Activated CD8-positive, alpha-beta T cell treated with anti-CD3 and anti-CD28 coated beads for 36 hours (primary cell): ENCODE measurements around the gene PGM2L1. TPM values are rescaled to one million over a fixed set of nuclear protein-coding genes. Genes with fewer than 3 reads are reported as not detected.

Experiments used
- ATAC-seq: fragments of 200-7000 bp; cut with Tn5 transposase; one replicate; pipeline ENCODE4 v1.10.0; 2021; ENCODE audit warnings: mild to moderate bottlenecking, moderate library complexity
- CTCF ChIA-PET: fragments of 350-600 bp; sonication (Branson Sonifier 250); formaldehyde crosslinking; loops from one replicate; lab custom pipeline; 2021; ENCODE audit warnings: antibody characterized with exemption; lab: Charles Lee
- POLR2A ChIA-PET: fragments of 350-600 bp; sonication (Branson Sonifier 250); formaldehyde crosslinking; loops from one replicate; lab custom pipeline; 2021; ENCODE audit warnings: antibody characterized with exemption; lab: Charles Lee
- DNase-seq: peaks from one replicate; pipeline ENCODE4 v3.0.0-alpha.2; 2020
- H3K27ac Mint-ChIP-seq: one replicate; pipeline ENCODE4 v1.8.0; 2021; ENCODE audit warnings: mild to moderate bottlenecking, mixed read lengths
- H3K27me3 Mint-ChIP-seq: one replicate; pipeline ENCODE4 v1.8.0; 2021; ENCODE audit warnings: mixed read lengths
- H3K36me3 Mint-ChIP-seq: one replicate; pipeline ENCODE4 v1.8.0; 2021; ENCODE audit warnings: low read depth, mixed read lengths
- H3K4me1 Mint-ChIP-seq: one replicate; pipeline ENCODE4 v1.8.0; 2021; ENCODE audit warnings: low read depth, mixed read lengths
- H3K4me3 Mint-ChIP-seq: one replicate; pipeline ENCODE4 v1.8.0; 2021; ENCODE audit warnings: mild to moderate bottlenecking, moderate library complexity, mixed read lengths
- H3K9me3 Mint-ChIP-seq: one replicate; pipeline ENCODE4 v1.8.0; 2021; ENCODE audit warnings: mixed read lengths
- CTCF ChIP-seq: fragments of 200-600 bp; IDR thresholded peaks from one replicate; pipeline ENCODE4 v1.8.0; 2022; ENCODE audit warnings: antibody characterized with exemption, mild to moderate bottlenecking
- intact Hi-C: fragments of 100-400 bp; cut with micrococcal nuclease; formaldehyde crosslinking; loops from one replicate; pipeline ENCODE4 v1.10.0; 2022
- total RNA-seq, 2 experiments: library from RNA; stranded (reverse); gene quantifications; one replicate each; pipeline ENCODE4 v1.2.3, GENCODE V29; 2021

The PGM2L1 gene
- total RNA-seq, 2 experiments from 2014 or later: 5.8 to 5.9 TPM

- Mint-ChIP-seq H3K27ac (no peak overlapping the region), H3K36me3 (no peaks in the 10 kb centered on the region), H3K9me3 (no peaks in the 10 kb centered on the region), H3K27me3 (no peaks in the 10 kb centered on the region), H3K4me1 (no peaks in the 10 kb centered on the region), H3K4me3 (no peak overlapping the region)
- ATAC-seq: no peak
- CTCF ChIA-PET: interaction anchor here (3.8 to 11.7 kb wide), 2 partner anchors 10 to 51 kb away, joined by 12 to 190 read pairs; no protein-coding TSS in a partner anchor
- POLR2A ChIA-PET: no interaction called here
- TF ChIP-seq CTCF: no peak
- intact Hi-C loops: no loop called here
- DNase-seq: no peak
Observed at GRCh38 chr11:74443071-74443864, 45.0 kb upstream of the PGM2L1 start.

GRCh38 chr11:74442636-74443035, 44.4 kb upstream of the PGM2L1 start:
- Mint-ChIP-seq H3K27me3 (no peaks in the 10 kb centered on the region), H3K9me3 (no peaks in the 10 kb centered on the region), H3K27ac (no peak overlapping the region), H3K4me1 (no peaks in the 10 kb centered on the region), H3K4me3 (no peak overlapping the region), H3K36me3 (no peaks in the 10 kb centered on the region)
- intact Hi-C loops: no loop called here
- ChIA-PET POLR2A (no interaction called here), CTCF (interaction anchor here (3.8 kb wide), 1 partner anchor 11 kb away, joined by 12 read pairs; no protein-coding TSS in a partner anchor)
- ATAC-seq (no peak), DNase-seq (no peak)
- TF ChIP-seq CTCF: no peak

- ChIA-PET POLR2A (no interaction called here), CTCF (interaction anchor here (0.8 to 2.5 kb wide), 3 partner anchors 11 to 14 kb away, joined by 3 to 23 read pairs (median 6); no protein-coding TSS in a partner anchor)
- no peak for TF ChIP-seq CTCF
- Mint-ChIP-seq H3K27me3 (peaks cover 1% of the 10 kb centered on the region), H3K36me3 (no peaks in the 10 kb centered on the region), H3K4me3 (no peak overlapping the region), H3K27ac (no peak overlapping the region), H3K9me3 (no peaks in the 10 kb centered on the region), H3K4me1 (no peaks in the 10 kb centered on the region)
- intact Hi-C loops: no loop called here
- no peak for ATAC-seq
- DNase-seq: no peak
Observed at GRCh38 chr11:74438681-74439080, 40.4 kb upstream of the PGM2L1 start.

- ChIA-PET CTCF (interaction anchor here (1.2 to 3.4 kb wide), 5 partner anchors 12 to 133 kb away, joined by 3 to 23 read pairs (median 6); no protein-coding TSS in a partner anchor), POLR2A (no interaction called here)
- intact Hi-C loops: no loop called here
- no peak overlapping the region for H3K4me3 Mint-ChIP-seq
- peaks cover 1% of the 10 kb centered on the region for H3K27me3 Mint-ChIP-seq
- H3K9me3 Mint-ChIP-seq: no peaks in the 10 kb centered on the region
- no peak overlapping the region for H3K27ac Mint-ChIP-seq
- DNase-seq (no peak), ATAC-seq (no peak)
- TF ChIP-seq CTCF: no peak
- no peaks in the 10 kb centered on the region for H3K4me1 Mint-ChIP-seq
- H3K36me3 Mint-ChIP-seq: no peaks in the 10 kb centered on the region
Observed at GRCh38 chr11:74437441-74438042, 39.3 kb upstream of the PGM2L1 start.

GRCh38 chr11:74434528-74434927, 36.3 kb upstream of the PGM2L1 start:
- Mint-ChIP-seq H3K4me1 (no peaks in the 10 kb centered on the region), H3K27ac (no peak overlapping the region), H3K27me3 (peaks cover 1% of the 10 kb centered on the region), H3K36me3 (no peaks in the 10 kb centered on the region), H3K4me3 (no peak overlapping the region), H3K9me3 (no peaks in the 10 kb centered on the region)
- no peak for TF ChIP-seq CTCF
- DNase-seq (no peak), ATAC-seq (no peak)
- POLR2A ChIA-PET: no interaction called here
- CTCF ChIA-PET: interaction anchor here (1.0 kb wide), 1 partner anchor 113 kb away, joined by 3 read pairs; no protein-coding TSS in a partner anchor
- intact Hi-C loops: no loop called here
